B cell (primary cell): ENCODE data around the gene N4BP2L1. TPM values are rescaled to one million over a fixed set of nuclear protein-coding genes. Genes with fewer than 3 reads are reported as not detected.

ENCODE experiments used
- ATAC-seq: fragments of 200-7000 bp; cut with Tn5 transposase; one replicate; pipeline ENCODE4 v1.10.0; 2021; ENCODE audit warnings: low read depth, mild to moderate bottlenecking, moderate number of reproducible peaks, moderate library complexity
- CTCF ChIA-PET: fragments of 350-600 bp; sonication (Branson Sonifier 250); formaldehyde crosslinking; loops from one replicate; lab custom pipeline; 2021; ENCODE audit warnings: antibody characterized with exemption, inconsistent platforms; lab: Charles Lee
- POLR2A ChIA-PET: fragments of 350-600 bp; sonication (Branson Sonifier 250); formaldehyde crosslinking; loops from one replicate; lab custom pipeline; 2021; ENCODE audit warnings: antibody characterized with exemption; lab: Charles Lee
- DNase-seq: peaks from one replicate; pipeline ENCODE4 v3.0.0; 2013
- H2AFZ ChIP-seq: 2 replicates; pipeline ENCODE4 v1.6.1; 2012; ENCODE audit warnings: mild to moderate bottlenecking, low read depth, low read length; ENCODE audit not compliant: insufficient read depth, poor library complexity, severe bottlenecking
- H3K27ac ChIP-seq, 2 donors: 1 replicate in 1 of 2; 2 replicates in 1 of 2; pipeline ENCODE4 v1.5.1; 2012 to 2013; ENCODE audit warnings: low read length in 2 of 2, mild to moderate bottlenecking in 2 of 2, moderate library complexity in 1 of 2
- H3K27me3 ChIP-seq, 4 experiments: fragments of 200-600 bp in 1 of 4; sonication (generic) in 1 of 4; replicated peaks in 1 of 4; 1 replicate in 2 of 4; 2 replicates in 2 of 4; pipeline versions ENCODE4 v1.6.1 to v1.7.0; 2013 to 2016; ENCODE audit warnings: low read length in 3 of 4, mild to moderate bottlenecking in 2 of 4, mixed read lengths in 1 of 4, moderate library complexity in 1 of 4; ENCODE audit not compliant: insufficient read depth in 4 of 4, control insufficient read depth in 3 of 4; ENCODE audit errors: control extremely low read depth in 1 of 4
- H3K36me3 ChIP-seq, 2 experiments: replicated peaks in 1 of 2; 1 replicate in 1 of 2; 2 replicates in 1 of 2; pipeline versions ENCODE4 v1.6.1 to v1.7.1; 2013; ENCODE audit warnings: low read length in 1 of 2; ENCODE audit not compliant: insufficient read depth in 2 of 2, control insufficient read depth in 1 of 2; ENCODE audit errors: control extremely low read depth in 1 of 2, extremely low read depth in 1 of 2
- H3K4me1 ChIP-seq, 2 donors: fragments of 200-600 bp in 1 of 2; sonication (generic) in 1 of 2; 1 replicate in 1 of 2; 2 replicates in 1 of 2; pipeline versions ENCODE4 v1.5.1 to v1.6.1; 2013 to 2017; ENCODE audit warnings: low read length in 2 of 2; ENCODE audit not compliant: control insufficient read depth in 2 of 2, insufficient read depth in 2 of 2
- H3K4me2 ChIP-seq: replicated peaks from 2 replicates; pipeline ENCODE3; 2012; ENCODE audit warnings: mild to moderate bottlenecking, low read depth, low read length; ENCODE audit not compliant: poor library complexity, severe bottlenecking
- H3K4me3 ChIP-seq, 5 experiments: fragments of 200-600 bp in 1 of 5; sonication (generic) in 1 of 5; 1 replicate in 3 of 5; 2 replicates in 2 of 5; pipeline versions ENCODE4 v1.5.1 to v1.7.0; 2011 to 2016; ENCODE audit warnings: low read length in 4 of 5, mild to moderate bottlenecking in 4 of 5, low read depth in 2 of 5, control low read depth in 1 of 5, moderate library complexity in 1 of 5; ENCODE audit not compliant: insufficient read depth in 1 of 5; ENCODE audit errors: control extremely low read depth in 1 of 5, extremely low read depth in 1 of 5
- H3K79me2 ChIP-seq: fragments of 200-600 bp; sonication (generic); one replicate; pipeline ENCODE4 v1.6.0; 2016; ENCODE audit warnings: low read length; ENCODE audit not compliant: control insufficient read depth, insufficient read depth
- H3K9ac ChIP-seq: fragments of 200-600 bp; sonication (generic); 2 replicates; pipeline ENCODE4 v1.6.1; 2017; ENCODE audit warnings: mild to moderate bottlenecking, low read length, moderate library complexity
- H3K9me3 ChIP-seq, 3 donors: one replicate each; pipeline versions ENCODE4 v1.6.1 to v1.7.1; 2013; ENCODE audit warnings: low read length in 2 of 3; ENCODE audit not compliant: control insufficient read depth in 2 of 3, insufficient read depth in 1 of 3; ENCODE audit errors: control extremely low read depth in 1 of 3
- H4K20me1 ChIP-seq: 2 replicates; pipeline ENCODE4 v1.6.0; 2012; ENCODE audit warnings: mild to moderate bottlenecking, low read length; ENCODE audit not compliant: insufficient read depth, control insufficient read depth, poor library complexity, severe bottlenecking
- H3K27ac Mint-ChIP-seq: one replicate; pipeline ENCODE4 v1.8.0; 2021; ENCODE audit warnings: mixed read lengths
- H3K27me3 Mint-ChIP-seq: one replicate; pipeline ENCODE4 v1.8.0; 2021; ENCODE audit warnings: mixed read lengths
- H3K4me1 Mint-ChIP-seq: one replicate; pipeline ENCODE4 v1.8.0; 2021; ENCODE audit warnings: mixed read lengths
- H3K4me3 Mint-ChIP-seq: one replicate; pipeline ENCODE4 v1.8.0; 2021; ENCODE audit warnings: mixed read lengths
- H3K9me3 Mint-ChIP-seq: one replicate; pipeline ENCODE4 v1.8.0; 2022; ENCODE audit warnings: mixed read lengths; ENCODE audit not compliant: insufficient read depth
- CTCF ChIP-seq: fragments of 200-600 bp; IDR thresholded peaks from one replicate; pipeline ENCODE4 v1.8.0; 2022; ENCODE audit warnings: antibody characterized with exemption, mild to moderate bottlenecking
- EZH2 ChIP-seq: IDR thresholded peaks from 2 replicates; pipeline ENCODE4 v1.6.1; 2012; ENCODE audit warnings: borderline replicate concordance, low read depth, mild to moderate bottlenecking, moderate library complexity, low read length; ENCODE audit not compliant: insufficient read depth, poor library complexity, severe bottlenecking
- WGBS: methylation state at CpG from one replicate; pipeline ENCODE4 v1.1.5; 2013; ENCODE audit warnings: missing lambda C conversion rate; ENCODE audit not compliant: insufficient coverage; 5-methylcytosine and 5-hydroxymethylcytosine counted together
- intact Hi-C: fragments of 100-400 bp; cut with micrococcal nuclease; formaldehyde crosslinking; loops from one replicate; pipeline ENCODE4 v1.10.0; 2022
- polyA plus RNA-seq: library from polyadenylated mRNA; depleted of rRNA; stranded (reverse); fragments of >200 nt; gene quantifications from 2 replicates; pipeline ENCODE4 v1.2.3, GENCODE V29; 2012
- total RNA-seq, 2 donors: library from RNA; stranded (reverse); fragments of 120-200 nt in 1 of 2; gene quantifications; 1 replicate in 1 of 2; 2 replicates in 1 of 2; pipeline versions ENCODE4 v1.2.3 to v1.2.4, GENCODE V29; 2013 to 2022

Gene N4BP2L1
- total and polyA plus RNA-seq, 2 donors (not counting 1 experiment from before 2014, with no cell fraction given) = 50.9 to 52.8 TPM

GRCh38 chr13:32476021-32476731 lies 48.2 kb upstream of the N4BP2L1 start:
- Histone ChIP-seq H2AFZ (no peak overlapping the region), H3K4me3 (no peak overlapping the region), H3K27ac (no peak overlapping the region), H4K20me1 (no peaks in the 10 kb centered on the region), H3K27me3 (no peaks in the 10 kb centered on the region), H3K9me3 (no peaks in the 10 kb centered on the region), H3K36me3 (peaks cover 0 to 2% of the 10 kb centered on the region in 2 experiments), H3K79me2 (no peaks in the 10 kb centered on the region), H3K9ac (no peak overlapping the region), H3K4me1 (no peaks in the 10 kb centered on the region), H3K4me2 (no peak overlapping the region)
- no peak for DNase-seq
- H3K4me1 Mint-ChIP-seq = no peaks in the 10 kb centered on the region
- ChIA-PET POLR2A (no interaction called here), CTCF (no interaction called here)
- no peak for ATAC-seq
- WGBS = 100% methylated on average over 1 of the region's 2 CpGs
- no peak overlapping the region for H3K27ac Mint-ChIP-seq
- H3K4me3 Mint-ChIP-seq = no peak overlapping the region
- H3K9me3 Mint-ChIP-seq = no peaks in the 10 kb centered on the region
- no peaks in the 10 kb centered on the region for H3K27me3 Mint-ChIP-seq
- TF ChIP-seq EZH2 (no peak), CTCF (no peak)
- intact Hi-C loops = no loop called here

- Mint-ChIP-seq H3K9me3 (no peaks in the 10 kb centered on the region), H3K4me1 (no peaks in the 10 kb centered on the region), H3K27me3 (no peaks in the 10 kb centered on the region), H3K4me3 (no peak overlapping the region), H3K27ac (no peak overlapping the region)
- Histone ChIP-seq H3K27me3 (no peaks in the 10 kb centered on the region), H3K36me3 (peaks cover 0 to 7% of the 10 kb centered on the region in 2 experiments), H3K4me2 (no peak overlapping the region), H3K4me3 (no peak overlapping the region), H3K79me2 (no peaks in the 10 kb centered on the region), H3K4me1 (no peaks in the 10 kb centered on the region), H4K20me1 (no peaks in the 10 kb centered on the region), H3K27ac (no peak overlapping the region), H3K9me3 (no peaks in the 10 kb centered on the region), H3K9ac (no peak overlapping the region), H2AFZ (no peak overlapping the region)
- CTCF ChIA-PET = no interaction called here
- POLR2A ChIA-PET = no interaction called here
- intact Hi-C loops = no loop called here
- no peak for TF ChIP-seq CTCF
- TF ChIP-seq EZH2 = no peak
- ATAC-seq (no peak), DNase-seq (no peak)
- WGBS = 100% methylated on average over 2 of the region's 10 CpGs
These were observed 47.3 kb upstream of the N4BP2L1 start for GRCh38 chr13:32474999-32475792.
